ENCODE results near the gene HSD11B2. TPM values are rescaled to one million over a fixed set of nuclear protein-coding genes. Genes with fewer than 3 reads are reported as not detected.

The HSD11B2 gene
- total RNA-seq, 1 experiment from 2014 or later, result not detected

GRCh38 chr16:67451061-67451703 lies 20.3 kb downstream of the HSD11B2 start:
- Histone ChIP-seq H3K27ac (no peak overlapping the region), H3K4me1 (replicated peaks) (no peaks in the 10 kb centered on the region), H3K36me3 (peaks cover 16% of the 10 kb centered on the region), H3K9me3 (replicated peaks) (no peaks in the 10 kb centered on the region), H3K4me3 (no peak overlapping the region), H3K27me3 (replicated peaks) (no peaks in the 10 kb centered on the region)
- no peak for DNase-seq (ENCODE audit: low read depth in 1 of 2, low spot score in 2 of 2)

GRCh38 chr16:67451704-67452435 lies 20.9 kb downstream of the HSD11B2 start:
- no peak for DNase-seq (ENCODE audit: low read depth in 1 of 2, low spot score in 2 of 2)
- Histone ChIP-seq H3K27me3 (replicated peaks) (no peaks in the 10 kb centered on the region), H3K4me1 (replicated peaks) (no peaks in the 10 kb centered on the region), H3K27ac (no peak overlapping the region), H3K4me3 (no peak overlapping the region), H3K36me3 (peaks cover 16% of the 10 kb centered on the region), H3K9me3 (replicated peaks) (no peaks in the 10 kb centered on the region)

- Histone ChIP-seq H3K27ac (no peak overlapping the region), H3K4me1 (replicated peaks) (no peaks in the 10 kb centered on the region), H3K36me3 (peaks cover 16% of the 10 kb centered on the region), H3K4me3 (no peak overlapping the region), H3K27me3 (replicated peaks) (no peaks in the 10 kb centered on the region), H3K9me3 (replicated peaks) (no peaks in the 10 kb centered on the region)
- DNase-seq (ENCODE audit: low read depth in 1 of 2, low spot score in 2 of 2), result no peak
Measured at GRCh38 chr16:67454104-67454503, 23.2 kb downstream of the HSD11B2 start.

- Histone ChIP-seq H3K4me3 (no peak overlapping the region), H3K27me3 (replicated peaks) (no peaks in the 10 kb centered on the region), H3K4me1 (replicated peaks) (no peaks in the 10 kb centered on the region), H3K36me3 (peaks cover 19% of the 10 kb centered on the region), H3K27ac (no peak overlapping the region), H3K9me3 (replicated peaks) (no peaks in the 10 kb centered on the region)
- DNase-seq (ENCODE audit: low read depth in 1 of 2, low spot score in 2 of 2), result no peak
Measured at GRCh38 chr16:67454852-67455251, 23.9 kb downstream of the HSD11B2 start.

- H3K9me3 ChIP-seq (replicated peaks), result no peaks in the 10 kb centered on the region
- no peaks in the 10 kb centered on the region for H3K27me3 ChIP-seq (replicated peaks)
- peaks cover 23% of the 10 kb centered on the region for H3K36me3 ChIP-seq
- no peak for DNase-seq (ENCODE audit: low read depth in 1 of 2, low spot score in 2 of 2)
- H3K27ac ChIP-seq, result no peak overlapping the region
- H3K4me3 ChIP-seq, result no peak overlapping the region
- no peaks in the 10 kb centered on the region for H3K4me1 ChIP-seq (replicated peaks)
Measured at GRCh38 chr16:67456391-67457081, 25.6 kb downstream of the HSD11B2 start.

- no peak for DNase-seq (ENCODE audit: low read depth in 1 of 2, low spot score in 2 of 2)
- Histone ChIP-seq H3K4me1 (replicated peaks) (no peaks in the 10 kb centered on the region), H3K27ac (no peak overlapping the region), H3K36me3 (peaks cover 22% of the 10 kb centered on the region), H3K27me3 (replicated peaks) (no peaks in the 10 kb centered on the region), H3K9me3 (replicated peaks) (no peaks in the 10 kb centered on the region), H3K4me3 (no peak overlapping the region)
Measured at GRCh38 chr16:67457611-67458010, 26.7 kb downstream of the HSD11B2 start.

- Histone ChIP-seq H3K4me1 (replicated peaks) (no peaks in the 10 kb centered on the region), H3K27ac (no peak overlapping the region)
- no peak for DNase-seq (ENCODE audit: low read depth in 1 of 2, low spot score in 2 of 2)
Measured at GRCh38 chr16:67458121-67458641, 27.3 kb downstream of the HSD11B2 start.

GRCh38 chr16:67459066-67459860 lies 28.3 kb downstream of the HSD11B2 start:
- H3K9me3 ChIP-seq (replicated peaks), result no peaks in the 10 kb centered on the region
- H3K27ac ChIP-seq, result no peak overlapping the region
- H3K4me1 ChIP-seq (replicated peaks), result no peaks in the 10 kb centered on the region

More at GRCh38 chr16:67458121-67458641, 27.3 kb downstream of the HSD11B2 start:
- Histone ChIP-seq H3K9me3 (replicated peaks) (no peaks in the 10 kb centered on the region), H3K4me3 (no peak overlapping the region), H3K27me3 (replicated peaks) (no peaks in the 10 kb centered on the region), H3K36me3 (peaks cover 19% of the 10 kb centered on the region)

GRCh38 chr16:67459861-67460150 lies 28.9 kb downstream of the HSD11B2 start:
- H3K36me3 ChIP-seq, result peaks cover 17% of the 10 kb centered on the region
- no peaks in the 10 kb centered on the region for H3K4me1 ChIP-seq (replicated peaks)
- no peaks in the 10 kb centered on the region for H3K9me3 ChIP-seq (replicated peaks)
- no peak overlapping the region for H3K4me3 ChIP-seq
- H3K27me3 ChIP-seq (replicated peaks), result no peaks in the 10 kb centered on the region
- DNase-seq (ENCODE audit: low read depth in 1 of 2, low spot score in 2 of 2), result no peak
- no peak overlapping the region for H3K27ac ChIP-seq

More at GRCh38 chr16:67459066-67459860, 28.3 kb downstream of the HSD11B2 start:
- DNase-seq (ENCODE audit: low read depth in 1 of 2, low spot score in 2 of 2), result no peak
- Histone ChIP-seq H3K27me3 (replicated peaks) (no peaks in the 10 kb centered on the region), H3K4me3 (no peak overlapping the region), H3K36me3 (peaks cover 17% of the 10 kb centered on the region)

- Histone ChIP-seq H3K4me1 (replicated peaks) (peaks cover under 1% of the 10 kb centered on the region), H3K27ac (no peak overlapping the region), H3K27me3 (replicated peaks) (no peaks in the 10 kb centered on the region)
Measured at GRCh38 chr16:67460168-67460567, 29.2 kb downstream of the HSD11B2 start.

GRCh38 chr16:67460961-67461360 lies 30.0 kb downstream of the HSD11B2 start:
- no peak overlapping the region for H3K4me3 ChIP-seq
- peaks cover 17% of the 10 kb centered on the region for H3K36me3 ChIP-seq
- peaks cover 8% of the 10 kb centered on the region for H3K4me1 ChIP-seq (replicated peaks)
- no peaks in the 10 kb centered on the region for H3K27me3 ChIP-seq (replicated peaks)
- H3K9me3 ChIP-seq (replicated peaks), result no peaks in the 10 kb centered on the region
- DNase-seq (ENCODE audit: low read depth in 1 of 2, low spot score in 2 of 2), result no peak
- H3K27ac ChIP-seq, result no peak overlapping the region

More at GRCh38 chr16:67460168-67460567, 29.2 kb downstream of the HSD11B2 start:
- H3K36me3 ChIP-seq, result peaks cover 17% of the 10 kb centered on the region
- H3K9me3 ChIP-seq (replicated peaks), result no peaks in the 10 kb centered on the region
- DNase-seq (ENCODE audit: low read depth in 1 of 2, low spot score in 2 of 2), result no peak
- H3K4me3 ChIP-seq, result no peak overlapping the region

- no peak overlapping the region for H3K27ac ChIP-seq
- H3K4me1 ChIP-seq (replicated peaks), result peaks cover 16% of the 10 kb centered on the region
- DNase-seq (ENCODE audit: low read depth in 1 of 2, low spot score in 2 of 2), result no peak
- H3K4me3 ChIP-seq, result no peak overlapping the region
- peaks cover 17% of the 10 kb centered on the region for H3K36me3 ChIP-seq
- no peaks in the 10 kb centered on the region for H3K27me3 ChIP-seq (replicated peaks)
- no peaks in the 10 kb centered on the region for H3K9me3 ChIP-seq (replicated peaks)
Measured at GRCh38 chr16:67461600-67462278, 30.8 kb downstream of the HSD11B2 start.

- DNase-seq (ENCODE audit: low read depth in 1 of 2, low spot score in 2 of 2), result no peak
- Histone ChIP-seq H3K4me1 (replicated peaks) (peaks cover 22% of the 10 kb centered on the region), H3K4me3 (no peak overlapping the region), H3K9me3 (replicated peaks) (no peaks in the 10 kb centered on the region), H3K27me3 (replicated peaks) (no peaks in the 10 kb centered on the region), H3K36me3 (peaks cover 17% of the 10 kb centered on the region), H3K27ac (no peak overlapping the region)
Measured at GRCh38 chr16:67462279-67462655, 31.3 kb downstream of the HSD11B2 start.
